GM19397 (cell line): ENCODE data around the gene FAM20B.
A peak's percentile ranks its signal among the peaks of the same experiment; 100 is the strongest.

ENCODE experiments used
- ATAC-seq: cut with Tn5 transposase; IDR thresholded peaks from one replicate; pipeline ENCODE4 v1.9.1; 2021; ENCODE audit warnings: mild to moderate bottlenecking, moderate library complexity; ENCODE audit not compliant: unreplicated experiment

Gene FAM20B

DNA sequence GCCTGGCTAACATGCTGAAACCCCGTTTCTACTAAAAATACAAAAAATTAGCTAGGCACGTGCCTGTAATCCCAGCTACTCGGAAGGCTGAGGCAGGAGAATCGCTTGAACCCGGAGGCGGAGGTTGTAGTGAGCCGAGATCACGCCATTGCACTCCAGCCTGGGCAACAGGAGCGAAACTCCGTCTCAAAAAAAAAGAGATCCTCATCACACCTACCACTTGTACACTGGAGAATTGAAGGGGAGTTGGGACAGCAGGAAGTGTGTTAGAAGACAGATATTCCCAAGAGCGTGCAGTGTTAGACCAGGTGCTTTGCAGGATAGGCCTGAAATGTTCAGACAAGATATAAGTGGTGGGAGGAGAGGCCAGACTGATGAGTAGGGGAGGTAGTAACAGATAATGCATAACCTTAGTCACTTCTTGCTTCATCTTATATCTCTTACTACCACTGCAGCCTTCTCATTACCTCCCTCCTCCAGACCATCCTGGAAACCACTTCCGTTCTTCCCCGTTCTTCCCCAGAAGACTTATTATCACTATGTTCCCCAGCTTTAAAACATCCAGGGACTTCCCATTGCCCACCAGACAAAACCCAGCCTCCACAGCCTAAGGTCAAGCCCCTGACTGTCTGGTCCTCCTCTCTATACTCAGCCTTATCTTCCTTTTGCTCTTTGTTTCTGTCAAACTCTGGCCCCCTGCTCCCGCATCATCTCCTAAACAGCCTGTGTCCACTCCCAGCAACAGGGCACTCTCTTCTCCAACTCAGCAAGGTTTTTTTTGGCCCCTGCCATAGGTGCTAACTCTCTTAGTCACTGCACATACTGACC is 21.3 kb downstream of the FAM20B start:
- ATAC-seq = no peak

DNA sequence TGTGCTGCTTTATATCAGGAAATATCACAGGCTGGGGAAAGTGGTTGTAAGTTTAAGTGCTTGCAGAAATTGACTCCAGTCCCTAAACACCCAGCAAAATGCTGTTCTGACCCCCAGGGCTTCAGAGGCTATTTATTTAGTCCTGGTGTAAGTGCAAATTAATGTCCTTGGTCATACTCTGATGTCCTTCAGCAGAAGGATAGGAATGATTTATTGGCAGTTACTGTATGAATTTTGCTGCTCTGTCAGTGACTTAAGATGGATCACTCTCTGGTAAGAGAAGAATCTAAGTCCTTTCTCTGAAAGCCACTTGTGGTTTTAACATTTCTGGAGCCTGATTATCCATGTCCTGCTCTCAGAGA is 21.9 kb downstream of the FAM20B start:
- ATAC-seq = no peak

DNA sequence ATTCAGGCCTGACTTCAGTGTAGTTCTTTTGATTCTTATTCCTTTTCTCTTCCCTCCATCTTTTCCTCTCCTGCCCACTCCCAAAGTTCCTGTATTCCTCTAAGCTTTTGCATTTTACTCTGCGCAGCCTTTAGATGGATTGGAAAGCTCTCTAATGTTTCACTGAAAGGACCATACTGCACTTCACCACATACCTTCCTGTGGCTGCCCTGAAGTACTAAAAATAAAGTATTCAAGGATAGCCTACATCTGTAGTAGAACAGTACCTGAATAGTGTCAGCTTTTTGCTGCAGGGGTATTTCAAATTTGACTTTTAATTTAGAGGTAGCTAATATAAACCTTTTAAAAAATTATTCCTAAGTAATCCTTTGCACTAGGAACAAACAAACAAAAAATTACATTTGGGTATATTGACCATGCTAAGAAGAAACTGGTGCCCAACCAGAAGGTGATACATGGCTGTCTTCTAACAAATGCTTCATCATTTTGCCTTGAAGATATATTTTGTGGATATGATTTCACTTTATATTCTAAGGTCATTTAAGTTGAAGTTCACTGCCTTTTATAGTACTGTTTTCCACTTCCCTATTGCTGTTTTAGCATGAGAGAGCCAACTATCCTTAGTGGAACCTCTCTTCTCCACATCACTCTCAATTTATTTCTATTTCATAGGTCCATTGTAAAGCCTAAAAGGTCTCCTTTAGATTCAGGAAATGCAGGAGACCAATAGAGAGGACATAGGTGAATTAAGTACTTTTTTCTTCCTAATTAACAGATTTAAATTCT is 22.8 kb downstream of the FAM20B start:
- ATAC-seq = no peak

DNA sequence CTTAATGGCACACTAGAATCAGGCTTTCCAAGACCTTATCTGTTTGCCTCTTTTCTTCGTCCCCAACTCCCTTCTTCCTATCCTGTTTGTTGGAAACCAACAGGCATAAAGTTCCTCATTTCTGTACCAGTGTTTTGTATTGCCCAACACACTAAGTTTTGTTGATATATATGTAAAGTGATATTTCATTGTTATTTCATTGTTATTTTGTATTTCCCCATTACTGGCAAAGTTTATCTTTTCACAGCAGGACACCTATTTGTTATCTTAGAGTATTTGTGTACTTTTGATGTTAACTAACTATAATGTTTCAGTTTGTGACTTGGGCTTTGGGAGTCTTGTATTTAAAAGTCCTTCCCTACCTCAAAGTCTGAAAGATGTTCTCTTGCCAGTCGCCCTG is 27.1 kb downstream of the FAM20B start:
- ATAC-seq = no peak

DNA sequence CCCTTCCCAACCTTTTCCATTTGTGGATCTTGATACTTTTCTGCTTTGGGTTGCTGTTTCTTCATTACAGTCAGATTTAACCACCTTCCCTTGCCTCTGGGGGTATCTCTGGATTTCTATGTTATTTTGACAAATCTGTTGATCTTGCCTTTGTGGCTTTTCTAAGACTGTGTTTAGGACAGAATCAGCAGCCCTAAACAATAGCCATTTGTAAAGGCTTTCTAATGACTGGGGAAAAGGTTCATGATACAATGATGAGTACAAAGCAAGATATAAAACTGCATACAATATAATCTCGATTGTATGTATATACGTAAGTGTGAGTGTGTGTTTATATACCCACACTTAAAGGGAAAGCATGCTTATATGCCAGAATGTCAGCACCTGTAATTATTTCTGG is 27.8 kb downstream of the FAM20B start:
- ATAC-seq = no peak

DNA sequence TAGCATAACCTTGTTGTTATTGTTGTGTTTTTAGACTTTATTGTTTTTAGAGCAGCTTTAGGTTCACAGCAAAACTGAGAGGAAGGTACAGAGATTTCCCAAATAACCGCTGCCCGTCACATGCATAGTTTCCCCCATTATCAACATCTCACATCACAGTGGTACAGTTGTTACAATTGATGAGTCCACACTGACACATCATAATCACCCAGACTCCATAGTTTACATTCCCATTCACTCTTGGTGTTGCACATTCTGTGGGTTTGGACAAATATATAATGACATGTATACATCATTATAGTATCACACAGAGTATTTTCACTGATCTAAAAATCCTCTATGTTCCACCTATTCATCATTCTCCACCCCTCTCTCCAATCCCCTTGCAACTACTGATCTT is 30.2 kb downstream of the FAM20B start:
- no peak for ATAC-seq

DNA sequence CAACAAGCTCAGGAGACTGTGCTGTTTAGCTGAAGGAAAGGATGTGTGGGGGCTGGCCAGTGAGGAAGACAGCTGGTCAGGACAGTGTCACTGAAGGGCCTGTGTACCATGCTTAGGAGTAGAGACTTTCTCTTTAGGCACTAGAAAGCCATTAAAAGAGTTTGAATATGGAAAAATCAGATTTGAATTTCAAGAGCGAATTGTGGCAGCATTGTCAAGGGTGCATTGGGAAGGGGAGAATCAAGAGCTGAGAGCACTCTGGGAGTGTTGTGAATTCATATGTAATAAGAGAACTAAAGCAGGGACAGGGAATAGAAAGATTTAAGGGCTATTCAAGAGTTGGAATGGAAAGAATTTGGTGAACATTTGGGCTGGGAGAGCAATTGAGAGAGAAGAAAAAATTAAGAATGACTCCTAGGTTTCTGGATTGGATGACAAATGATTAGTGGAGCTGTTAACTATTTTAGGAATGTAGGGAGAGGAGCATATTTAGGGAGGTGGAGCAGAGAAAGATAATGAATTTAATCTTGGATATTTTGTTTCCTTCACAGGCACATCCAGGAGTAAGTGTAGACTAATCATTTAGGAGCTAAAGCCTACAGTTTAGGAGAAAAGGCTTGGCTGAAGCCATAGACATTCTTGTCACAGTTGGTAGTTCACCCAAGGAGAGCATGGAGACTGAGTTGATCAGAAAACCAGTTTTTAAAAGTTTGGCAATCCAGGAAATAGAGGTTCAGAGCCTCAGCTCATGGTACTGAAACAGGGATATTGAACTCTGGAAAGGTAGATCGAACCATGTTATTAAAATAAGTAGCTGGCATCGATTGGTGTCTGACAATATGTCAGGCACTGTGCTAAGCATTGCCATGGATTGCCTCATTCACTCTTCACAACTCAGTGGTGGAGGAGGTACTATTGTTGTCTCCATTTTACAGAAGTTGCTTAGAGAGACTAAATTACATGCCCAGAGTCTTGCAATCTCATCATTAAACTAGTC is 33.1 kb downstream of the FAM20B start:
- ATAC-seq = no peak

DNA sequence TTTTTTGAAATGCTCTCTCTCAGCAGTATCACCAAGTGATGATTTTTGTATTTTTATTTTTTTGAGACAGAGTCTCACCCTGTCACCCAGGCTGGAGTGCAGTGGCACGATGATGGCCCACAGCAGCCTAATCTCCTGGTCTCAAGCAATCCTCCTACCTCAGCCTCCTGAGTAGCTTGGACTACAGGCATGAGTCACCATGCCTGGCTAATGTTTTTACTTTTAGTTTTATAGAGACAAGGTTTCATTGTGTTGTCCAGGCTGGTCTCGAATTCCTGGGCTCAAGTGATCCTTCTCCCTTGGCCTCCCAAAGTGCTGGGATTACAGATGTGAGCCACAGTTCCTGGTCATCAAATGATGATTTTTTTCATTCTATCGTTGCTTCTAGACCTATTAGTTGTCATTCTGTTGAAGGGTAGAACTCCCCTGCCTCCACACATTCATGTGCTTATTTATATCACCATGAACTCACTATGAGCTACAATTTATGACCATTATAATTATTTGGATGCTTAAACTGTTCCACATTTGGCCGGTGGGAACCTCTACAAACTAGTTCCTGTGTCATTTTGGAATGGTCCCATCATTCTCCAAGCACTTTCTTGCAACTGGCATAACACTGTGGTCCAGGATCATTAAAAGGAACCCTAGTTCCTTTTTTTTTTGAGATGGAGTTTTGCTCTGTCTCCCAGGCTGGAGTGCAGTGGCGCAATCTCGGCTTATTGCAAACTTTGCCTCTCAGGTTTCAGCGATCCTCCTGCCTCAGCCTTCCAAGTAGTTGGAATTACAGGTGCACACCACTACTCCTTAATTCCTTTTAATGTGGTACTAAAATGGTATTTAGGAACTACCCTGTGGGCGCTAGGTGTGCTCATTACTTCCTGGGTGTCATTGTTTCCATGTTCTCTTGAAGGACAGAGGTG is 35.9 kb downstream of the FAM20B start:
- no peak for ATAC-seq

DNA sequence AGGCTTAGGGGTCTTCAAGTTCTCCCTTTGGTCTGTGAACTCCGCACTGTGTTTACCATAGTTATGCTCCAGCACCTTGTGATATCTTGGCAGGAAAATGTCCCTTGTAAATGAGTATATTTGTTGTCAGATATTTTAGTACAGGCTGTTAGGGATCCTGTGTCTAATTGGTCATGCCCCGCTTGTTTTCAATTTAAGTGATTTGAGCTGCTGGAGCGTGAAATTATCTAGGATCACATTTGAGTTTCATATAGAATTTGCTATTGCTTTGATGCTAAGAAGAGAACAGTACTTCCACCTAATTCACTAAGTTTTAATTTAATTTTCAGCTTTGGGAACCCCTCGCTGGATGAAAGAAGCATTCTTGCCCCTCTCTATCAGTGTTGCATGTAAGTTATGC is 40.8 kb downstream of the FAM20B start:
- no peak for ATAC-seq

DNA sequence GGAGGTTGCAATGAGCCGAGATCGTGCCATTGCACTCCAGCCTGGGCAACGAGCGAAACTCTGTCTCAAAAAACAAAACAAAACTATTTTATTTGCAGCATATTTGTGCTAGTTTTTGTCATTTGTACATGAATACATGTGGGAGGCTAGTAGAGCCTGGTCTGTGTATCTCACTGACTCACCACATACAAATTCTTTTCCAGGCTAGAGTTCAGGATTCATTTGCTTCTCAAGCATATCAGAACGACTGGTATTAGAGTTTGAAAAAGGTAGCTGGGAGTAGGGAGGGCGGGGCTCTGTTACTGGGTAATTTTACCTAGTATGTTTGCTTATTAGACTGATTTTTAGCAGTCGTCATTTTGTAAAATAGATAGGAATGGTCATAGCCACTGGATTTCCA is 51.7 kb downstream of the FAM20B start:
- ATAC-seq = no peak

DNA sequence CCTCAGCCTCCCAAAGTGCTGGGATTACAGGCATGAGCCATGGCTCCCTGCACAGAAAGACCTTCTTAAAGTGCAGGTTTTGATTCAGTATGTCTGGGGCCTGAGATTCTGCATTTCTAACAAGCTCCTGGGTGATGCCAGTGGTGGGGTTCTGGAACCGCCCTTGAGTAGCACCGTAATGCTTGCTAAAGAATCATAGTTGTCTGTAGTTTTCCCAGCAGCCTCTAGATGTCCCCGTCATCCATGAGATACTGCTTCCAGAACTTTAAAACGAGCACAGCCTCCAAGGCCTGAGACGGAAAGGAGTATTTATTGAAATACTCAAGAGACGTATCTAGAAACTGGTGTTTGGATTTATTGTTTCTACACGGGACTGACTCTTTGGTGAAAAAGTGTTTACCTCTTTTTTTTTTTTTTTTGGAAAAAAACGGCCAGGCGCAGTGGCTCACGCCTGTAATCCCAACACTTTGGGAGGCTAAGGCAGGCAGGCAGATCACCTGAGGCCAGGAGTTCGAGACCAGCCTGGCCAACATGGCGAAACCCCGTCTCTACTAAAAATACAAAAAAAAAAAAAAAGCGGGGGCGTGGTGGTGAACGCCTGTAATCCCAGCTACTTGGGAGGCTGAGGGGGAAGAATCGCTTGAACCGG is 53.5 kb downstream of the FAM20B start:
- ATAC-seq = no peak

DNA sequence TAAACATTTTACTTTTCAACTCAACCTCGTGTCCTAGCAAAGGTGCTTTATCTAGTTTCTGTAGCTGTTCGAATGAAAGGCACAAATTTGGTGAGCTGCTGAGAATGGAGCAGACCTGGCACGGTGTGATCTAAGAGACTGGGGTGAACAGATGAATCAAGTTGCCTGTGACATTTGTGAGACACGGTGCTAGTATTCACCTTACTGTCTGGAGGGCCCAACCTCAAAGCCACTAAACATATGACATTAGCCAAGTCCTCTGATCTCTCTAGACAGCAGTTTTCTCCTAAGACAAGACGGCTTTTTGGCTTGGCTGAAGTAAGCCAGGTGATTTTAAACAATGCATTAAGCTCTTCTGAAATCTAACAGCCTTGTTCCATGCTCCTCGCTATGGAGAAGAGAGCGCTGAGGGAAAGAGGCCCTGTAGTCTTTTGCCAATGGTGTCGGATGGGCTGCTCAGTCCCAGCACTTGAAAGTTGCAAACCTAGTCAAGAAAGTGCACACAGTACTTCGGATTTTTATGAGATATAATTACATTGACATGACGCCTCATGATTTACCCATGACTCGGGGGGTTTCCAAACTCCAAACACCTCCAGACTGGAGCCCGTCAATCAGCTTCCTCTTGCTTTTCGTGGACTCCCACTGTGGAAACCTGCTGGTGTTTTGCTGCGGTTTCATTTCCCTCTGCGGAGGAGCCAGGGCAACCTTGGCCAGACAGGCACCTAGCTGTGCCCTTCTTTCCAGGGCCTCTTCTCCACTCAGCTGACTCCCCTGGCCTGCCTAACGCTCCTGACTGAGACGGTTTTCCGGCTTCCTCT is 55.4 kb downstream of the FAM20B start:
- no peak for ATAC-seq

DNA sequence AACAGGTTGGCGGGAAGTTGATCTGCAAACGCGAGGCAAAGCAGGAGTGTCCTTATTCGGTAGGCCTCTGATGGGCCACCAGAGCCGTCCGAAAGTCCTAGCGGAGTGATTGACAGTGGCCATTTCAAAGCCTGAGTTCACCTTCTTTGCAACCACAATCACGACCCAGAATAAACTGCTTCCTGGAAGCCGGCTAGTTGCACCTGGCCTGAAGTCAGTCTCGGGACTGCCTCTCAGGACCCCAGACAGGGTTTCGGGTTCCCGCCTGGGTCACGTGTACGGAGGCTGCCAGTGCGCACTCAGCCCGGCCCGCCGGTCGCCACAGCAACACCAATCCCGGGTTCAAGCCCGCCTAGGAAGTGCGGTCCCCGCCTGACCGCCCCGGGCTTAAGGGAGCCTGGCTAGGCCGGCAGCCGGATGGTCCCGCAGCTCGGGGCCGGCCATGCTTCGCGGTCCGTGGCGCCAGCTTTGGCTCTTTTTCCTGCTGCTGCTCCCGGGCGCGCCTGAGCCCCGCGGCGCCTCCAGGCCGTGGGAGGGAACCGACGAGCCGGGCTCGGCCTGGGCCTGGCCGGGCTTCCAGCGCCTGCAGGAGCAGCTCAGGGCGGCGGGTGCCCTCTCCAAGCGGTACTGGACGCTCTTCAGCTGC is 56.1 kb downstream of the FAM20B start, which contains the start of gene TOR3A:
Gene TOR3A (plus strand): TSS at position 384 of the 646 bp plus-strand sequence. CDS start 59 bp downstream, at position 443.
- peak; percentile 86 for ATAC-seq

DNA sequence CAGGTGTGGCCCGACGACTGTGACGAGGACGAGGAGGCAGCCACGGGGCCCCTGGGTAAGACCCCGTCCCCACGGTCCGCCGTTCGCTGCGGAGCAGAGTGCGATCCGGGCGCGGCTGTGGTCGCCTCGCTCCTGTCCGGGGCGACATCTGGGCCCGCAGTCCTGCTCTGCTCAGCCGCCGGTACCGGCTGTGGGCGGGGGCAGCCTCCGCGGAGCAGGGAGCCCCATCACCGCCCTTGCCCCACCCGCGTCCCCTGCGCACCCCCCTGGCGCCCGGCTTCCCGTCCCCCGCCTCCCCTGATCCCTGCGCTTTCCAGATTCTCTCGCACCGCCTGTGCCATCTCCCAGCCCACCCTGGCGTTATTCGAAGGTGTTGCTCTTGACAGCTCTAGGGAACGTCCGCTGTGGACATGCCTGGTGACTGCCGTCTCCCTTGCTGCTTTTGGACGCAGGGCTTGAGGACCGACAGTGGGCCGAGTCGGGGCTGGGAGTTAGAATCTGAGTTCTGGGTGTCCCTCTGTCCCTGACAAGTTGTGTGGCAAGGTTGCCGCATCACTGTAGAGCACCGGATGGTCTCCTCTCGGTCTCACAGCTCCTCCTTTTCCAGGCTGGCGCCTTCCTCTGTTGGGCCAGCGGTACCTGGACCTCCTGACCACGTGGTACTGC is 56.8 kb downstream of the FAM20B start:
- ATAC-seq = peak; percentile 23

DNA sequence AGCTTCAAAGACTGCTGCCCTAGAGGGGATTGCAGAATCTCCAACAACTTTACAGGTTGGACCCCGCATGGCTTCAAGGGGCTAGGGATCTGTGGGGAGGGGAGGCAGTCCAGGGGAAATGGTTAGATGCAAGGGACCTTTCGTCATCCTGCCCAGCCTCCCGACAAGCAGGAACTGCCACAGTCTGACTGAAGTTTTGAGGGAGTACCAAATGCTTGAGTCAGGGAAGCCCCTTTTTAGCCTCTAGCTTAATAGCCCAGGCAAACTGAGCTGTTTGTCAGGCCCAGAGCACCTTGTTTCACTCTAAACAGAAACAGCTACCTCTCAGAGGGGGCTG is 57.3 kb downstream of the FAM20B start:
- ATAC-seq = no peak

DNA sequence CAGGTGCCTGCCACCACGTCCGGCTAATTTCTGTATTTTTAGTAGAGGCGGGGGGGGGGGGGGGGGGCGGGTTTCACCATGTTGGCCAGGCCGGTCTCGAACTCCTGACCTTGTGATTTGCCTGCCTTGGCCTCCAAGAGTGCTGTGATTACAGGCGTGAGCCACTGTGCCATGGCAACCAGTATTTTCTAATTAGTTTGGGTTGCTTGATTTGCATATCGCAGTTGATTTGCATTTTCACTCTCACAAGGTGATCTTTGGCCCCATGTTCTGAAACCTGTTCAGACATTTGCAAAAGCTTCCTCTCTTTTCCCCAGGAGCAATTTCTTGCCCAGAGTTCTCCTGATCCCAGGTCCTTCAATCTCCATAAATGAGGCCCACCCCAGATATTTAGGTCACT is 57.8 kb downstream of the FAM20B start:
- no peak for ATAC-seq

DNA sequence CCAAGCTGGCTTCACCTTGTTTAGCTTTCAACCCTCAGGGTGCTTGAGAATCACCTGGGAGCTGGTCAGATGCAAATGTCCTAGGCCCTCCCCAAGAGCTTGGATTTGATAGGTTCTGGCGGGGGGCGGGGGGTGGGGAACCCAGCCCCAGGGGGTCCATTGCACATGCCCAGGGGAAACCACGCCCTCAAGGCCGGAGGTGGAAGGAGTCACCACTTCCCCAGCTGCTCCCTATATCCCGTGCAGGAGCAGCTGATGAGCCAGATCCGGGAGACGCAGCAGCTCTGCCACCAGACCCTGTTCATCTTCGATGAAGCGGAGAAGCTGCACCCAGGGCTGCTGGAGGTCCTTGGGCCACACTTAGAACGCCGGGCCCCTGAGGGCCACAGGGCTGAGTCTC is 62.0 kb downstream of the FAM20B start:
- ATAC-seq = no peak
